Activated naive CD8-positive, alpha-beta T cell (primary cell): ENCODE measurements around the gene PHF20.
"Not testable (repeated sequence)": the region's sequence is repeated elsewhere in the genome, so short reads cannot be mapped to it uniquely, and the experiment has no call there.

ENCODE experiments used
- H3K27ac Mint-ChIP-seq: one replicate; pipeline ENCODE4 v1.8.0; 2021; ENCODE audit warnings: mixed read lengths
- H3K27me3 Mint-ChIP-seq: one replicate; pipeline ENCODE4 v1.8.0; 2021; ENCODE audit warnings: mixed read lengths
- H3K36me3 Mint-ChIP-seq: one replicate; pipeline ENCODE4 v1.8.0; 2021; ENCODE audit warnings: mixed read lengths
- H3K4me1 Mint-ChIP-seq: one replicate; pipeline ENCODE4 v1.8.0; 2021; ENCODE audit warnings: low read depth, mixed read lengths
- H3K4me3 Mint-ChIP-seq: one replicate; pipeline ENCODE4 v1.8.0; 2021; ENCODE audit warnings: mild to moderate bottlenecking, mixed read lengths
- H3K9me3 Mint-ChIP-seq: one replicate; pipeline ENCODE4 v1.8.0; 2021; ENCODE audit warnings: low read depth, mixed read lengths

PHF20 gene

GRCh38 chr20:35831971-35832370 lies 60.2 kb downstream of the PHF20 start:
- no peaks in the 10 kb centered on the region for H3K27me3 Mint-ChIP-seq
- H3K4me1 Mint-ChIP-seq, result peaks cover 41% of the 10 kb centered on the region
- H3K9me3 Mint-ChIP-seq, result no peaks in the 10 kb centered on the region
- H3K36me3 Mint-ChIP-seq, result peaks cover 7% of the 10 kb centered on the region
- H3K27ac Mint-ChIP-seq, result peak overlapping the region; percentile 17
- H3K4me3 Mint-ChIP-seq, result no peak overlapping the region

GRCh38 chr20:35833241-35833640 lies 61.4 kb downstream of the PHF20 start:
- Mint-ChIP-seq H3K27me3 (no peaks in the 10 kb centered on the region), H3K4me3 (no peak overlapping the region), H3K27ac (no peak overlapping the region), H3K36me3 (peaks cover 7% of the 10 kb centered on the region), H3K4me1 (peaks cover 43% of the 10 kb centered on the region), H3K9me3 (no peaks in the 10 kb centered on the region)

GRCh38 chr20:35837577-35838195 lies 65.9 kb downstream of the PHF20 start:
- Mint-ChIP-seq H3K36me3 (peaks cover 5% of the 10 kb centered on the region), H3K27ac (peak overlapping the region; percentile 47), H3K27me3 (no peaks in the 10 kb centered on the region), H3K4me3 (no peak overlapping the region), H3K4me1 (peaks cover 47% of the 10 kb centered on the region), H3K9me3 (no peaks in the 10 kb centered on the region)

- Mint-ChIP-seq H3K27ac (no peak overlapping the region), H3K9me3 (no peaks in the 10 kb centered on the region), H3K4me3 (no peak overlapping the region), H3K36me3 (peaks cover 5% of the 10 kb centered on the region), H3K27me3 (no peaks in the 10 kb centered on the region), H3K4me1 (peaks cover 45% of the 10 kb centered on the region)
These were observed 66.4 kb downstream of the PHF20 start for GRCh38 chr20:35838205-35838604.

GRCh38 chr20:35839904-35840303 lies 68.1 kb downstream of the PHF20 start:
- Mint-ChIP-seq H3K4me1 (peaks cover 37% of the 10 kb centered on the region), H3K9me3 (no peaks in the 10 kb centered on the region), H3K27ac (peak overlapping the region; percentile 46), H3K36me3 (peaks cover 9% of the 10 kb centered on the region), H3K27me3 (no peaks in the 10 kb centered on the region), H3K4me3 (no peak overlapping the region)

GRCh38 chr20:35840421-35840820 lies 68.6 kb downstream of the PHF20 start:
- peak overlapping the region; percentile 28 for H3K27ac Mint-ChIP-seq
- H3K4me1 Mint-ChIP-seq, result peaks cover 32% of the 10 kb centered on the region
- H3K4me3 Mint-ChIP-seq, result no peak overlapping the region
- H3K36me3 Mint-ChIP-seq, result peaks cover 9% of the 10 kb centered on the region
- H3K27me3 Mint-ChIP-seq, result no peaks in the 10 kb centered on the region
- no peaks in the 10 kb centered on the region for H3K9me3 Mint-ChIP-seq

GRCh38 chr20:35842361-35842760 lies 70.5 kb downstream of the PHF20 start:
- no peaks in the 10 kb centered on the region for H3K9me3 Mint-ChIP-seq
- no peak overlapping the region for H3K27ac Mint-ChIP-seq
- peaks cover 12% of the 10 kb centered on the region for H3K36me3 Mint-ChIP-seq
- no peak overlapping the region for H3K4me3 Mint-ChIP-seq
- peaks cover 28% of the 10 kb centered on the region for H3K4me1 Mint-ChIP-seq
- H3K27me3 Mint-ChIP-seq, result no peaks in the 10 kb centered on the region

GRCh38 chr20:35843894-35844293 lies 72.1 kb downstream of the PHF20 start:
- not testable (repeated sequence) for H3K27me3 Mint-ChIP-seq, H3K27ac Mint-ChIP-seq, H3K4me3 Mint-ChIP-seq, H3K9me3 Mint-ChIP-seq
- Mint-ChIP-seq H3K4me1 (peaks cover 24% of the 10 kb centered on the region), H3K36me3 (peaks cover 17% of the 10 kb centered on the region)

- Mint-ChIP-seq H3K36me3 (peaks cover 22% of the 10 kb centered on the region), H3K4me3 (no peak overlapping the region), H3K4me1 (peaks cover 22% of the 10 kb centered on the region), H3K27ac (no peak overlapping the region), H3K9me3 (no peaks in the 10 kb centered on the region), H3K27me3 (no peaks in the 10 kb centered on the region)
These were observed 73.7 kb downstream of the PHF20 start for GRCh38 chr20:35845561-35845960.

GRCh38 chr20:35849706-35850105 lies 77.9 kb downstream of the PHF20 start:
- Mint-ChIP-seq H3K36me3 (peaks cover 22% of the 10 kb centered on the region), H3K27me3 (no peaks in the 10 kb centered on the region), H3K4me3 (no peak overlapping the region), H3K9me3 (no peaks in the 10 kb centered on the region), H3K4me1 (peaks cover 20% of the 10 kb centered on the region), H3K27ac (peak overlapping the region; percentile 55)

- not testable (repeated sequence) for H3K27me3 Mint-ChIP-seq, H3K27ac Mint-ChIP-seq, H3K9me3 Mint-ChIP-seq, H3K4me3 Mint-ChIP-seq
- H3K4me1 Mint-ChIP-seq, result peaks cover 34% of the 10 kb centered on the region
- H3K36me3 Mint-ChIP-seq, result peaks cover 21% of the 10 kb centered on the region
These were observed 79.8 kb downstream of the PHF20 start for GRCh38 chr20:35851659-35852058.

GRCh38 chr20:35854713-35855348 lies 83.0 kb downstream of the PHF20 start:
- Mint-ChIP-seq H3K4me1 (peaks cover 27% of the 10 kb centered on the region), H3K27ac (no peak overlapping the region), H3K36me3 (peaks cover 12% of the 10 kb centered on the region), H3K9me3 (no peaks in the 10 kb centered on the region), H3K27me3 (no peaks in the 10 kb centered on the region), H3K4me3 (no peak overlapping the region)

- H3K4me1 Mint-ChIP-seq, result peaks cover 26% of the 10 kb centered on the region
- not testable (repeated sequence) for H3K4me3 Mint-ChIP-seq, H3K27me3 Mint-ChIP-seq, H3K27ac Mint-ChIP-seq, H3K9me3 Mint-ChIP-seq
- H3K36me3 Mint-ChIP-seq, result peaks cover 12% of the 10 kb centered on the region
These were observed 83.8 kb downstream of the PHF20 start for GRCh38 chr20:35855641-35856040.

GRCh38 chr20:35856866-35857265 lies 85.1 kb downstream of the PHF20 start:
- Mint-ChIP-seq H3K4me3 (no peak overlapping the region), H3K36me3 (peaks cover 9% of the 10 kb centered on the region), H3K9me3 (no peaks in the 10 kb centered on the region), H3K4me1 (peaks cover 26% of the 10 kb centered on the region), H3K27me3 (no peaks in the 10 kb centered on the region), H3K27ac (peak overlapping the region; percentile 72)

GRCh38 chr20:35866418-35867202 lies 94.8 kb downstream of the PHF20 start:
- Mint-ChIP-seq H3K27ac (peak overlapping the region; percentile 67), H3K36me3 (peaks cover 7% of the 10 kb centered on the region), H3K4me1 (peaks cover 9% of the 10 kb centered on the region), H3K9me3 (no peaks in the 10 kb centered on the region), H3K27me3 (no peaks in the 10 kb centered on the region), H3K4me3 (no peak overlapping the region)
